NCI-H748 treated with DMSO at 0.1 percent for 48 hours (cell line): ENCODE results near the gene IFNA8.
"Not testable (repeated sequence)": the region's sequence is repeated elsewhere in the genome, so short reads cannot be mapped to it uniquely, and the experiment has no call there.

Experiments used
- DNase-seq: peaks from one replicate; lab custom pipeline; 2025; lab: John Stamatoyannopoulos, UW

IFNA8 gene

DNA sequence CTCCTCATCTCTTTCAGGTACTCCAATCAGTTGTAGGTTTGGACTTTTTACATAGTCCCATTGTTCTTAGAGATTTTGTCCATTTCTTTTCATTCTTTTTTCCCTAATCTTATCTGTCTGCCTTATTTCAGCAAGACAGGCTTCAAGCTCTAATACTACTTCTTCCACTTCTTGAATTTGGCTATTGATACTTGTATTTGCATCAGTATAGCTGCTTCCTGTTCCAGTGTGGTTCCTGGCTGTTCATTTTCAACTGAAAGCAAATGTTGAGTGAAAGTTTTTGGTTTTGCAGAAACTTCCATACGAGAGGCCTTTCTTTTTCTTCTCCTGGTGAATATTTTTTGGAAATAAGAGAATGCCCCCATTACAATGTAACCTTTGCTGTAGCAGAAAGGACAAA lies 19.3 kb downstream of the IFNA8 start:
- DNase-seq, result no peak

- no peak for DNase-seq
Observed at GRCh38 chr9:21429191-21429590, 20.3 kb downstream of the IFNA8 start.

DNA sequence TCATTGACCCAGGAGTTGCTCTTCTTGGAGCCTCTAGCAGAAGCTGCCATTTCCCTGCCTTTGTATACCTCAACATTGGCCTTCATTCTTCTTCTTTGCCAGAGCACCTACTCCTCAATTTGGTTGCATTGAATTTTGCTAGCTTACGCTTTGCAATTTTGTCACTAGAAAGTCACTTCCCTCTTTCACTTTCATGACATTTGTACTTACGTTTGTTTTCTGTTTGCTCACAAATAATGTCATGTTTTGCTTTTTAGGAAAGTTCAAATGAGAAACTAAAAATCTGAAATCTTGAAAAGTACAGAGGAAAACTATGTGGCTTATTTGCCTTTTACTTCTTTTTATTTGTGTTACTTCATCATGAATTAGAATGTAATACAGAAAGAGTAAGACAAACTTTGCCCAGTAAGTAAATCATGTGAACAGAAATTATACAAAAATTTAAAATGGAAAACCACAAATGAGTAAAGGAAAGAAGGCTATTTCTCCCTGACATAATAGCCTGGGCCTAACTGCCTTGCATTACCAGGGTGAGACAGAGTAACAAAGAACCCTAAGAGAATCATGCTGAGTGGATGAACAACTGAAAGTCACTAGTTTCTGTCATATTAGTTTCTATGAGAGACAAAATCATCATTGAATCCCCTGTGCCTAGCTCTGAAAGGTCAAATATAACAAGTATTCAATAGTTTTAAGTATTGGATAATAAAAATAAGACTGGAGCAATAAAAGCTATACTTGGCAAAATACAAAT lies 23.9 kb downstream of the IFNA8 start:
- no peak for DNase-seq

DNA sequence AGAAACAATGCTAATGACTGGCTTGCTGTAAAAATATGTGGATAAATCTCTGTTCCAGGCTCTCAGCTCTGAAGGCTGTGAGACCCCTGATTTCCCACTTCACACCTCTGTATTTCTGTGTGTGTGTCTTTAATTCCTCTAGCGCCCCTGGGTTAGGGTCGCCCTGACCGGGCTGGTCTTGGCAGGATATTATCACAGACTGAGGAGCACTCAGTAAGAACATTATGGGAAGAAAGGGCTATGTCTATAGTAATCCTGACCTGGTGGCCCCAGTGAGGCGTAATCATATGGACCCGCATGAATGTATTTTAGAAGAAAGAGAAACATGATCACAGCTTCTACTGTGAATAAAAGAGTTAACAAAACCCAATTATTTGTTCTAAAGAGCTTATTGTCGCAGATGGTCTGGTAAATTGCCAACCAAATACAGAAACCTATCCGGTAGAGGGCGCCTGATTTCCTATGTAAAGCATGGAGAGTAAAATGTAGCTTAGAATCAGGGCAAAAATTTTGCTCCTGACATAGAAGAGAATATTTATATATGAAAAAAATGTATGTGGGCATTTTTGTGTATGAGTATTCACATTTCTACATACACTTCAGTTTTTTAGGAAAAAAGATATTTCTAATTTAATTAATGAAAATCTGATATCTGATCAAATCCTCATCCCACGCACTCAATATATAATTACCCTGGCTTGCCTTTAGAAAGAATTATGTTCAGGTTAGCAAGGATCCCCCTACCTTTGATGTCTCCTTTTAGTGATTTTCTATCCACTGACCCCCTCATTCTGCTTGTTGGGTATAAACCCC lies 25.5 kb downstream of the IFNA8 start:
- peak; percentile 50 for DNase-seq

GRCh38 chr9:21435015-21435383 lies 26.1 kb downstream of the IFNA8 start:
- DNase-seq, result not testable (repeated sequence)

- no peak for DNase-seq
Observed at GRCh38 chr9:21440139-21440538, 31.2 kb downstream of the IFNA8 start, which contains the start of gene IFNA1. Gene IFNA1 (plus strand): TSS chr9:21440439. CDS start chr9:21440508, 69 bp downstream.

DNA sequence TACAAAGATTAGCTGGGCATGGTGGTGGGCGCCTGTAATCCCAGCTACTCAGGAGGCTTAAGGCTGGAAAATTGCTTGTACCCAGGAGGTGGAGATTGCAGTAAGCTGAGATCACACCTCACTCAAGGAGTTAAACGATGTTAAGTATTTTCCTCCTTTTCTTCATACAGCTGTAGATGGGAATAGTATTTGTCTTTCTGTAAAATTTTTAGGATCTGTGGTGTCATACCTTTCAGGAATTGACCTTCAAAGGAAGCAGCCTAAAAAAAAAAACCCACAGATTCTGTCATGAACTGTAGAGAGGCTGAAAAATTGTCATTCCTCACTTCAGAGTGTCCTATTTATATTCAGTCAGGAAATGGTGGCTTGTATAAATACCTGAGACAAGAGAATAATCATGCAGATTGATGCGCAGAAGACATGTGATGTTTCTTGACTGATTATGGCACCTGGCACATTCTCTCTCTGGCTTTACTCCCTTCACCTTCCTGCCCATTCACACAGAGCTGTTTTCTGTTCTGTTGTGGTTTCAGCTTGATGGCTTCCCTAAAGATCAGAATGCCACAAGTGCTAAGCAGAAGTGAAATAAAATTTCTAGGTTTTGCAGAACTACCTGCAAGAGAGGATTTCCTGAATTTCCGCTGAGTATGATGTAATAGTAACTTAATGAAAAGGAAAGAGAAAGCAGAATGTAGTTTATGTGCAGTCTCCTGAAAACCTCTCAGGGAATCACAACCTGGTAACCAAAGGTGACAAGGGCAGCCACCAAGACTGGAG lies 35.1 kb downstream of the IFNA8 start:
- DNase-seq, result no peak

DNA sequence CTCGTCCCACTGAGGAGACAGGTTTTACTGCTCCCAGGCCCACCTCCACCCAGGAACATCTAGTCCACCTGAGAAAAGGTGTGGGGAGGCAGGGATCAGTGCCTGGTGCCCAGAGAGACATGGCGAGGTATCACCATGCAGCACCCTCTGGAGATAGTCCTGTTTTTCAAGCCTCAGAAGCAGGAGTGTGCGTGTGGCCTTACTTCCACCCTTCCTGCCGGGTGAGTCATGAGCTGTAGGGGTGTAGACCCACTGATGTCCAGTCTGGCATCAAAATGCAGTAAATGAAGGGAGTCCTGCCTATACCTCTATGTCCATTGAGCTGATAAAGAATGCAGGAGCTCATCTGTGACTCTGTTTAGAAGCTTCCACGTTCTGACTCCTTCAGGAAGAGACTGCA lies 40.4 kb downstream of the IFNA8 start:
- DNase-seq, result not testable (repeated sequence)

DNA sequence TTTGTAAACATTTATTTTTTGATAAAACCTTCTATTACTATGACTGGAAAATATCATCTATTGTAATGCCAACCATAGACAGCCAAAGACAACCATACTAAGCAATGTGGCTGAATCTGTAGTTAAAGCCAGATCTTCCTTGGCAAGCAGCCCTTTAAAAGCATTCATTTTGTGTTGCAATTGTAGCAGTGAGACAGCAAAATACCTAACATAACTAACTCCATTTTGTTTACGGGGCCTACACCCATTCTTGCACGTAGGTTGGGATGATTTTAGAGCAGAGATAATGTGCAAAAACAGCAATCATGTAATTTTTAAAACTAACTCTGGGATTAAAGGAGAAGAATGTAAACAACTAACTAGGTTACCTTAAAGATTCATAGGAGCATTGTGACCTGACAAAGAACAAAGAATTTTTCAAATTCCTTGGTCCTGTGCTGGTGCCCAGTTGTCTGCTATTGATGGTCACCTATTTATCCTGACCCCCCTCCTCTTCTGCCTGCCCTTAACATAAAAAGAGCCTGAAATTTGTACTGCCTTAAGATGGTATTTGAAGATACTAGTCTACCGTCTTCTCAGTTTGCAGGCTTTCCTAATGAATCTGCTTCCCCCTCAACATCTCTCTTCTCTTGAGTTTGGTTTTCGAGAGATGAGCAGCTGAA lies 41.9 kb downstream of the IFNA8 start:
- no peak for DNase-seq

GRCh38 chr9:21452681-21453080 lies 43.8 kb downstream of the IFNA8 start:
- no peak for DNase-seq

- DNase-seq, result no peak
Observed at GRCh38 chr9:21454149-21454548, 45.2 kb downstream of the IFNA8 start.

GRCh38 chr9:21455320-21455719 lies 46.4 kb downstream of the IFNA8 start:
- no peak for DNase-seq
